GM19468 (cell line): ENCODE data around the gene TRAPPC3.

Experiments used
- ATAC-seq: cut with Tn5 transposase; IDR thresholded peaks from one replicate; pipeline ENCODE4 v1.9.1; 2021; ENCODE audit warnings: mild to moderate bottlenecking, moderate library complexity, moderate number of reproducible peaks; ENCODE audit not compliant: unreplicated experiment; ENCODE audit errors: extremely low read depth

TRAPPC3 gene

GRCh38 chr1:36088577-36089392 is 60.5 kb downstream of the TRAPPC3 start, which contains the start of gene ADPRS:
ADPRS (plus strand) TSS chr1:36088892; CDS start chr1:36088905, 13 bp downstream.
- ATAC-seq, result peak; percentile 84

- ATAC-seq, result no peak
Measured at GRCh38 chr1:36088265-36088576, 61.1 kb downstream of the TRAPPC3 start.

- ATAC-seq, result no peak
Measured at GRCh38 chr1:36087233-36088123, 61.8 kb downstream of the TRAPPC3 start.
